Fibroblast of villous mesenchyme (primary cell): ENCODE results near the gene PKP1. TPM values are rescaled to one million over a fixed set of nuclear protein-coding genes. Genes with fewer than 3 reads are reported as not detected.

ENCODE experiments used
- DNase-seq: peaks from one replicate; pipeline ENCODE4 v3.0.0-alpha.2; 2010; ENCODE audit warnings: low read depth
- H3K4me3 ChIP-seq: 2 replicates; pipeline ENCODE4 v1.5.1; 2011; ENCODE audit warnings: low read depth, mild to moderate bottlenecking, low read length
- total RNA-seq: library from RNA; depleted of rRNA; stranded (reverse); fragments of >200 nt; gene quantifications from 2 replicates; pipeline ENCODE4 v1.2.3, GENCODE V29; 2012
- TF ChIP-seq, protein P1 (sequence below): IDR thresholded peaks from 2 replicates; pipeline ENCODE4 v1.5.1; 2012; ENCODE audit warnings: low read depth, mild to moderate bottlenecking, low read length; ENCODE audit not compliant: insufficient read depth

Gene PKP1
- total RNA-seq, 1 donor: not detected

- no peak for DNase-seq
- TF ChIP-seq, protein P1, sequence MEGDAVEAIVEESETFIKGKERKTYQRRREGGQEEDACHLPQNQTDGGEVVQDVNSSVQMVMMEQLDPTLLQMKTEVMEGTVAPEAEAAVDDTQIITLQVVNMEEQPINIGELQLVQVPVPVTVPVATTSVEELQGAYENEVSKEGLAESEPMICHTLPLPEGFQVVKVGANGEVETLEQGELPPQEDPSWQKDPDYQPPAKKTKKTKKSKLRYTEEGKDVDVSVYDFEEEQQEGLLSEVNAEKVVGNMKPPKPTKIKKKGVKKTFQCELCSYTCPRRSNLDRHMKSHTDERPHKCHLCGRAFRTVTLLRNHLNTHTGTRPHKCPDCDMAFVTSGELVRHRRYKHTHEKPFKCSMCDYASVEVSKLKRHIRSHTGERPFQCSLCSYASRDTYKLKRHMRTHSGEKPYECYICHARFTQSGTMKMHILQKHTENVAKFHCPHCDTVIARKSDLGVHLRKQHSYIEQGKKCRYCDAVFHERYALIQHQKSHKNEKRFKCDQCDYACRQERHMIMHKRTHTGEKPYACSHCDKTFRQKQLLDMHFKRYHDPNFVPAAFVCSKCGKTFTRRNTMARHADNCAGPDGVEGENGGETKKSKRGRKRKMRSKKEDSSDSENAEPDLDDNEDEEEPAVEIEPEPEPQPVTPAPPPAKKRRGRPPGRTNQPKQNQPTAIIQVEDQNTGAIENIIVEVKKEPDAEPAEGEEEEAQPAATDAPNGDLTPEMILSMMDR: no peak
- no peak overlapping the region for H3K4me3 ChIP-seq
Observed at GRCh38 chr1:201347498-201348210, 64.3 kb downstream of the PKP1 start.

DNA sequence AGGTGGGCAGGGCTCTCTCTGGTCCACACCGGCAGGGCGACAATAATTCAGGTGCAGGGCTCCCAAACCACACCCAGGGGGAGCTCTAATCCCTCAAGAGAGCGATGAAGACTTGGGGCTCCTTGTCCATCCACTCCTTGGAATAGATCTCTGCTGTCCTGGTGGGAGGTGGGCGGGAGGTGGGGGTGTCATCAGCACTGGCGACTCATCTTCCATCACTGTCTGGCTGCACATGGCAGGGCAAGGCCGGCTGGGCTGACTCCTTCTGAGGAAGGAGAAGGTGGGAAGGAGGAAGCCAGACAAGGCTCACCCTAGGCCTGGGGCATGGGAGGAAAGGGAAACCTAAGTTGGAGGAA lies 64.9 kb downstream of the PKP1 start:
- DNase-seq: peak; percentile 39
- TF ChIP-seq, protein P1: peak; percentile 70

DNA sequence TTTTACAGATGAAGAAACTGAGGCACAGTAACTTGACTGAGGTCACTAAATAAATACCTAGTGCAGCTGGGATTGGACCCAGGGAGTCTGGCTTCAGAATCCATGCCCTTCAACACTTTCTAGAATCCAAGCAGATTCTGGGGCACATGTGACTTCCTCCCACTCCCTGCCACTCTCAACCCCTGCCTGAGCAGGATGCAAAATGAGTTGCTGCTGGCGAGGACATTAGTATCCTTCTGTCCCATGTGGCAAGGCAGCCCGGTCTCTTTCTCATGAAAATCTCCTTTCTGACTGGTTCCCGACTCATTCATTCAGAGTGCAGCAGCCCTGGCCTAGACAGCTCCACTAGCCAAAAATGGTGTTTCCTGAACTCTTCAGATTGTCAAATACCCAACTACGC lies 65.8 kb downstream of the PKP1 start:
- DNase-seq: no peak
- no peak overlapping the region for H3K4me3 ChIP-seq
- TF ChIP-seq, protein P1: no peak

More for the DNA sequence above, 64.9 kb downstream of the PKP1 start:
- no peak overlapping the region for H3K4me3 ChIP-seq

DNA sequence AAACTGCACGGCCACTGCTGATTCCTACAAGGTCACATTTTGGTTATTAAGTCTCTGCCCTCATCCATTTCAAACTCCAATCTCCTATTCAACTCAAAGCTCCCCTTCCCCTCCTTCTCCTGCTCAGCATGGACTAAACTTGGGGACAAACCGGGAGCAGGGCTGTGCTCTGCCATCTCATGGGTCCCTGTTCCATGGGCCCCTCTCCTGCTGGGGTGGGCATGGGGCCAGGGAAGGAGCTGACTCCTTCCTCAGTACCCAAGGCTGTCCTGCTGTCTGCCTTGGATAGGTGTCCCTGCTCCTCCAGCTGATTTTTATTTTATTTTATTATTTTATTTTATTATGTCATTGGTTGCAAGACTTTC lies 67.0 kb downstream of the PKP1 start:
- TF ChIP-seq, protein P1: no peak
- no peak overlapping the region for H3K4me3 ChIP-seq
- no peak for DNase-seq

- no peak overlapping the region for H3K4me3 ChIP-seq
- TF ChIP-seq, protein P1: no peak
Observed at GRCh38 chr1:201350884-201351283, 67.6 kb downstream of the PKP1 start.

DNA sequence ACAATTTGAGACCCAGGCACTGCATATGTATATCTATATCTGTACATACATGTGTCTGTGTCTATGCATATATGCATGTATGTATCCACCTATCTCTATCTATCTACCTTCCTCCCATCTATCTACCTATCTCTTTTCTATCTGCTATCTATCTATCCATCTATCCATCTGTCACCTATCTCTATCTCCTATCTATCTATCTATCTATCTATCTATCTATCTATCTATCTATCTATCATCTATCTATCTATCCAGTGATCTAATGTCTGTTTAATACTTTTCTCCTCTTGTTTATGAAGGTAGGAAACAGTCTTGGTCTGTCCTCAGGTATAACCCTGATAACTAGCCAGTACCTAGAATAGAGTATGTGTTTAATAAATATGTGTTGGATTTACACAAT lies 68.3 kb downstream of the PKP1 start:
- TF ChIP-seq, protein P1: no peak
- DNase-seq: no peak
- H3K4me3 ChIP-seq: no peak overlapping the region

More at GRCh38 chr1:201350884-201351283, 67.6 kb downstream of the PKP1 start:
- no peak for DNase-seq
